Fibroblast of skin of left biceps (primary cell): ENCODE results near the gene ANKRD13C.
"Not testable (repeated sequence)": the region's sequence is repeated elsewhere in the genome, so short reads cannot be mapped to it uniquely, and the experiment has no call there.

ENCODE experiments used
- DNase-seq, 2 experiments: peaks; one replicate each; pipeline ENCODE4 v3.0.0-alpha.2; 2013; ENCODE audit warnings: low read depth in 2 of 2

The ANKRD13C gene

GRCh38 chr1:70358921-70359564 is 4.5 kb upstream of the ANKRD13C start:
- DNase-seq, result peak in 1 of 2 experiments; percentile 20

- no peak for DNase-seq
These were observed 1.4 kb upstream of the ANKRD13C start for GRCh38 chr1:70355920-70356319.

GRCh38 chr1:70355111-70355407 is 537 bp upstream of the ANKRD13C start:
- no peak for DNase-seq

GRCh38 chr1:70353601-70354331 is 756 bp downstream of the ANKRD13C start:
- peak; percentile 21 to 30 for DNase-seq

- no peak for DNase-seq
These were observed 1.5 kb downstream of the ANKRD13C start for GRCh38 chr1:70353044-70353443.

GRCh38 chr1:70349799-70350198 is 4.7 kb downstream of the ANKRD13C start:
- not testable (repeated sequence) for DNase-seq

GRCh38 chr1:70348399-70349165 is 5.9 kb downstream of the ANKRD13C start:
- DNase-seq, result no peak

GRCh38 chr1:70339644-70340043 is 14.9 kb downstream of the ANKRD13C start:
- DNase-seq, result not testable (repeated sequence)

- no peak for DNase-seq
These were observed 18.5 kb downstream of the ANKRD13C start for GRCh38 chr1:70336050-70336449.

- DNase-seq, result no peak
These were observed 20.1 kb downstream of the ANKRD13C start for GRCh38 chr1:70334436-70334835.

GRCh38 chr1:70333245-70333644 is 21.3 kb downstream of the ANKRD13C start:
- DNase-seq, result no peak

- no peak for DNase-seq
These were observed 22.6 kb downstream of the ANKRD13C start for GRCh38 chr1:70331962-70332361.

- no peak for DNase-seq
These were observed 27.0 kb downstream of the ANKRD13C start for GRCh38 chr1:70327306-70328076.

GRCh38 chr1:70324683-70325082 is 29.8 kb downstream of the ANKRD13C start:
- no peak for DNase-seq

- DNase-seq, result peak; percentile 10 to 14
These were observed 34.8 kb downstream of the ANKRD13C start for GRCh38 chr1:70319750-70320149.

- no peak for DNase-seq
These were observed 36.3 kb downstream of the ANKRD13C start for GRCh38 chr1:70318191-70318590.

- DNase-seq, result no peak
These were observed 37.4 kb downstream of the ANKRD13C start for GRCh38 chr1:70317087-70317486.

- no peak for DNase-seq
These were observed 38.7 kb downstream of the ANKRD13C start for GRCh38 chr1:70315782-70316181.

- no peak for DNase-seq
These were observed 39.7 kb downstream of the ANKRD13C start for GRCh38 chr1:70314706-70315304.

GRCh38 chr1:70311369-70311768 is 43.2 kb downstream of the ANKRD13C start:
- DNase-seq, result no peak

- DNase-seq, result no peak
These were observed 55.0 kb downstream of the ANKRD13C start for GRCh38 chr1:70299472-70299871.

GRCh38 chr1:70295749-70296148 is 58.8 kb downstream of the ANKRD13C start:
- no peak for DNase-seq
